ENCODE data around the gene ZBTB47.

- TF ChIP-seq POLR2A (IDR thresholded peaks at IDR 0.05; ENCODE audit: low read depth, low read length) (no peak), POLR2AphosphoS5 (IDR thresholded peaks at IDR 0.05; ENCODE audit: low read depth, low read length) (no peak)
Measured at GRCh38 chr3:42696356-42697288, 43.1 kb downstream of the ZBTB47 start.
